Purkinje cell (primary cell): ENCODE results near the gene NRN1L. TPM values are rescaled to one million over a fixed set of nuclear protein-coding genes. Genes with fewer than 3 reads are reported as not detected.

Source experiments
- polyA plus RNA-seq: library from polyadenylated mRNA; unstranded; fragments of >200 nt; fragmentation: Nextera tagmentation; gene quantifications from 2 replicates; pipeline ENCODE4 v1.2.1, GENCODE V29; 2014

NRN1L gene
- polyA plus RNA-seq, result 3.1 TPM in 1 of 2 replicates, not detected in the other

GRCh38 chr16:67884684-67885083 is at the start of gene NRN1L:
NRN1L (plus strand) TSS chr16:67884885; CDS start chr16:67884904, 19 bp downstream.

GRCh38 chr16:67841816-67842508 is 42.7 kb upstream of the NRN1L start, which contains the start of gene THAP11:
THAP11 (plus strand) TSS chr16:67842320; CDS start chr16:67842555, 235 bp downstream.

GRCh38 chr16:67846320-67847063 is 38.2 kb upstream of the NRN1L start, which contains the start of gene NUTF2:
NUTF2 (plus strand) TSS chr16:67846933; CDS start chr16:67865131, 18,198 bp downstream.

GRCh38 chr16:67847064-67847861 is 37.4 kb upstream of the NRN1L start, which contains the start of gene CENPT:
CENPT (minus strand) TSS chr16:67847693; CDS start chr16:67833859, 13,834 bp downstream.

GRCh38 chr16:67872631-67873434 is 11.9 kb upstream of the NRN1L start, which contains the start of gene EDC4:
EDC4 (plus strand) TSS chr16:67873052; CDS start chr16:67873262, 210 bp downstream.

GRCh38 chr16:67892899-67893742 is 8.4 kb downstream of the NRN1L start, which contains the start of gene PSKH1:
PSKH1 (plus strand) TSS chr16:67893254; CDS start chr16:67908750, 15,496 bp downstream.

GRCh38 chr16:67931712-67932461 is 47.2 kb downstream of the NRN1L start, which contains the start of gene CTRL:
CTRL (minus strand) TSS chr16:67931862; CDS start chr16:67931852, 10 bp downstream.

Other genes starting within 250 kb of the NRN1L start
- 1.4 and 5.7 TPM in 2 replicates for gene CARMIL2, start 239.7 kb upstream of the NRN1L start, polyA plus RNA-seq
- gene ACD, start 224.6 kb upstream of the NRN1L start, polyA plus RNA-seq, result 7.5 and 13.0 TPM in 2 replicates
- 4.0 and 9.6 TPM in 2 replicates for gene PARD6A, start 223.9 kb upstream of the NRN1L start, polyA plus RNA-seq
- gene ENKD1, start 218.1 kb upstream of the NRN1L start, polyA plus RNA-seq, result 0.78 and 2.4 TPM in 2 replicates
- gene C16orf86, start 218.1 kb upstream of the NRN1L start, polyA plus RNA-seq, result not detected in 2 replicates
- gene GFOD2, start 165.6 kb upstream of the NRN1L start, polyA plus RNA-seq, result 7.7 and 9.9 TPM in 2 replicates
- gene RANBP10, start 78.3 kb upstream of the NRN1L start, polyA plus RNA-seq, result 0.11 and 1.0 TPM in 2 replicates
- 0.35 and 1.4 TPM in 2 replicates for gene TSNAXIP1, start 78.0 kb upstream of the NRN1L start, polyA plus RNA-seq
- gene THAP11, start 42.6 kb upstream of the NRN1L start, polyA plus RNA-seq, result 5.9 and 6.4 TPM in 2 replicates
- 50.0 and 82.7 TPM in 2 replicates for gene NUTF2, start 38.0 kb upstream of the NRN1L start, polyA plus RNA-seq
- 2.1 and 9.9 TPM in 2 replicates for gene CENPT, start 37.2 kb upstream of the NRN1L start, polyA plus RNA-seq
- gene EDC4, start 11.8 kb upstream of the NRN1L start, polyA plus RNA-seq, result 7.0 and 11.9 TPM in 2 replicates
- 0.59 TPM in 1 of 2 replicates, not detected in the other for gene PSKH1, start 8.4 kb downstream of the NRN1L start, polyA plus RNA-seq
- gene CTRL, start 47.0 kb downstream of the NRN1L start, polyA plus RNA-seq, result 1.9 TPM in 1 of 2 replicates, not detected in the other
- 39.2 and 49.7 TPM in 2 replicates for gene PSMB10, start 52.0 kb downstream of the NRN1L start, polyA plus RNA-seq
- gene LCAT, start 59.2 kb downstream of the NRN1L start, polyA plus RNA-seq, result 42.9 and 103 TPM in 2 replicates
- gene SLC12A4, start 83.8 kb downstream of the NRN1L start, polyA plus RNA-seq, result 1.1 and 1.5 TPM in 2 replicates
- not detected in 2 replicates for gene DPEP3, start 95.6 kb downstream of the NRN1L start, polyA plus RNA-seq
- gene DPEP2, start 114.6 kb downstream of the NRN1L start, polyA plus RNA-seq, result not detected in 2 replicates
- not detected in 2 replicates for gene DPEP2NB, start 131.0 kb downstream of the NRN1L start, polyA plus RNA-seq
- 2.8 and 3.8 TPM in 2 replicates for gene DDX28, start 138.3 kb downstream of the NRN1L start, polyA plus RNA-seq
- 1.6 and 10.4 TPM in 2 replicates for gene DUS2, start 138.4 kb downstream of the NRN1L start, polyA plus RNA-seq
- 0.70 and 3.3 TPM in 2 replicates for gene NFATC3, start 200.5 kb downstream of the NRN1L start, polyA plus RNA-seq